Ovary (tissue), 9 donors: Measurements from ENCODE around the gene BTBD17. TPM values are rescaled to one million over a fixed set of nuclear protein-coding genes. Genes with fewer than 3 reads are reported as not detected.

ENCODE experiments used
- DNase-seq, 5 donors: peaks; one replicate each; pipeline ENCODE4 v3.0.0-alpha.2; 2019 to 2020
- H3K27ac ChIP-seq, 2 donors: fragments of 200-600 bp; one replicate each; pipeline versions ENCODE4 v1.5.1 to v1.8.0; 2019 to 2022
- H3K27me3 ChIP-seq: fragments of 200-600 bp; one replicate; pipeline ENCODE4 v1.8.0; 2022
- H3K36me3 ChIP-seq: fragments of 200-600 bp; sonication (generic); one replicate; pipeline ENCODE4 v1.5.1; 2019
- H3K4me1 ChIP-seq: one replicate; pipeline ENCODE4 v1.8.1; 2013; ENCODE audit warnings: mild to moderate bottlenecking, moderate library complexity; ENCODE audit not compliant: insufficient read depth
- H3K4me3 ChIP-seq: fragments of 200-600 bp; sonication (generic); one replicate; pipeline ENCODE4 v1.5.1; 2017
- H3K9me3 ChIP-seq, 2 donors: fragments of 200-600 bp in 1 of 2; sonication (generic) in 1 of 2; one replicate each; pipeline versions ENCODE4 v1.5.1 to v1.8.1; 2013 to 2019; ENCODE audit warnings: mild to moderate bottlenecking in 1 of 2, moderate library complexity in 1 of 2
- CTCF ChIP-seq, 3 donors: fragments of 450-650 bp in 2 of 3; fragments of 200-600 bp in 1 of 3; IDR thresholded peaks; one replicate each; pipeline versions ENCODE4 v1.5.1 to v1.8.0; 2016 to 2022; ENCODE audit warnings: antibody characterized with exemption in 3 of 3, mild to moderate bottlenecking in 1 of 3
- EP300 ChIP-seq: sonication (generic); formaldehyde crosslinking; IDR thresholded peaks from one replicate; pipeline ENCODE4 v1.6.1; 2017; ENCODE audit warnings: antibody characterized with exemption
- POLR2A ChIP-seq: fragments of 450-650 bp; IDR thresholded peaks from one replicate; pipeline ENCODE4 v1.6.1; 2017; ENCODE audit warnings: antibody characterized with exemption, mild to moderate bottlenecking, moderate library complexity
- WGBS, 3 donors: extraction: QIAGEN DNeasy Blood & Tissue Kit in 1 of 3; methylation state at CpG; one replicate each; pipeline versions ENCODE4 v1.1.5 to v1.1.7; 2013 to 2017; 5-methylcytosine and 5-hydroxymethylcytosine counted together
- intact Hi-C, 4 donors: fragments of 100-400 bp; cut with DNase I; formaldehyde crosslinking; loops; one replicate each; pipeline versions ENCODE4 v1.11.0 to v1.15.1; 2022 to 2023
- polyA plus RNA-seq, 2 donors: library from polyadenylated mRNA; stranded (reverse); fragments of 200-250 nt in 1 of 2; fragments of 350-450 nt in 1 of 2; fragmentation: Illumina TruSeq in 1 of 2; extraction: RNeasy Lipid Tissue Mini Kit (QIAGEN cat#74804) in 1 of 2; gene quantifications; one replicate each; pipeline ENCODE4 v1.2.3, GENCODE V29; 2013 to 2014
- total RNA-seq, 7 donors: library from RNA; depleted of rRNA in 2 of 7; stranded (reverse); fragments of >200 nt in 2 of 7; fragmentation: NEBNext Ultra II Directional in 3 of 7; extraction: Animal tissue kit (Norgen Biotek cat#: 25700) in 3 of 7; gene quantifications; one replicate each; pipeline versions ENCODE4 v1.1.0 to v1.2.4, GENCODE V29; 2016 to 2023
- donor health status: DM: no; HTN: no; CAD: no; lungs with moderate emphysema.
- donor health status: DM: no; HTN: no; CAD: no.
- donor health status: Bipolar disorder and iron deficiency.
- donor health status: DM: yes; HTN: yes; CAD: no.
- donor health status: DM: no; HTN: no; CAD: no.
- donor health status: DM: yes; HTN: yes; CAD: no.

Gene BTBD17
- total and polyA plus RNA-seq, 9 donors: not detected

GRCh38 chr17:74325743-74326379 lies 35.8 kb downstream of the BTBD17 start, which contains the start of gene KIF19:
Gene KIF19, plus strand, starts transcription at chr17:74326226. Its CDS starts 124 bp downstream, at chr17:74326350.
- WGBS, 3 donors: 3 to 7% (median 6%) methylated on average over 45 to 73 of the region's 73 CpGs
- no peaks in the 10 kb centered on the region for H3K27me3 ChIP-seq
- no peaks in the 10 kb centered on the region for H3K9me3 ChIP-seq
- peak within 1 kb of the TSS; percentile 21 for H3K4me3 ChIP-seq
- DNase-seq: no peak
- intact Hi-C loops: no loop called here
- peaks cover 3% of the 10 kb centered on the region for H3K4me1 ChIP-seq
- H3K36me3 ChIP-seq: no peaks in the 10 kb centered on the region
- no peak within 1 kb of the TSS for H3K27ac ChIP-seq
- no peak for TF ChIP-seq EP300
- no peak for TF ChIP-seq CTCF (IDR thresholded peaks at IDR 0.05)
- TF ChIP-seq POLR2A: no peak

GRCh38 chr17:74325376-74325742 lies 36.3 kb downstream of the BTBD17 start:
- no peaks in the 10 kb centered on the region for H3K27me3 ChIP-seq
- DNase-seq: no peak
- WGBS, 3 donors: 30 to 36% (median 33%) methylated on average over 10 to 11 of the region's 11 CpGs
- peaks cover 3% of the 10 kb centered on the region for H3K4me1 ChIP-seq
- TF ChIP-seq CTCF (IDR thresholded peaks at IDR 0.05) (no peak), EP300 (no peak), POLR2A (no peak)
- H3K36me3 ChIP-seq: no peaks in the 10 kb centered on the region
- no peaks in the 10 kb centered on the region for H3K9me3 ChIP-seq
- no peak overlapping the region for H3K27ac ChIP-seq
- intact Hi-C loops: no loop called here
- no peak overlapping the region for H3K4me3 ChIP-seq

GRCh38 chr17:74324521-74324920 lies 37.1 kb downstream of the BTBD17 start:
- H3K9me3 ChIP-seq: no peaks in the 10 kb centered on the region
- peaks cover 3% of the 10 kb centered on the region for H3K4me1 ChIP-seq
- 83 to 95% (median 91%) methylated on average over 6 of the region's 6 CpGs for WGBS, 3 donors
- intact Hi-C loops: loop anchor here in 1 of 4 donors (5.0 kb wide), 1 partner anchor 547 kb away; no protein-coding TSS in a partner anchor
- no peaks in the 10 kb centered on the region for H3K36me3 ChIP-seq
- no peaks in the 10 kb centered on the region for H3K27me3 ChIP-seq
- DNase-seq: no peak
- no peak overlapping the region for H3K27ac ChIP-seq
- TF ChIP-seq EP300 (no peak), CTCF (IDR thresholded peaks at IDR 0.05) (no peak)
- no peak overlapping the region for H3K4me3 ChIP-seq

GRCh38 chr17:74318391-74318790 lies 43.3 kb downstream of the BTBD17 start:
- no peaks in the 10 kb centered on the region for H3K4me1 ChIP-seq
- no peak overlapping the region for H3K4me3 ChIP-seq
- DNase-seq: no peak
- no peaks in the 10 kb centered on the region for H3K36me3 ChIP-seq
- WGBS, 3 donors: 74 to 85% (median 80%) methylated on average over 10 of the region's 10 CpGs
- no peak overlapping the region for H3K27ac ChIP-seq
- no peaks in the 10 kb centered on the region for H3K9me3 ChIP-seq
- H3K27me3 ChIP-seq: no peaks in the 10 kb centered on the region
- intact Hi-C loops: no loop called here
- TF ChIP-seq EP300: no peak
- no peak for TF ChIP-seq CTCF (IDR thresholded peaks at IDR 0.05)
- no peak for TF ChIP-seq POLR2A
